ENCODE measurements around the gene CD9.

CD9 gene

DNA sequence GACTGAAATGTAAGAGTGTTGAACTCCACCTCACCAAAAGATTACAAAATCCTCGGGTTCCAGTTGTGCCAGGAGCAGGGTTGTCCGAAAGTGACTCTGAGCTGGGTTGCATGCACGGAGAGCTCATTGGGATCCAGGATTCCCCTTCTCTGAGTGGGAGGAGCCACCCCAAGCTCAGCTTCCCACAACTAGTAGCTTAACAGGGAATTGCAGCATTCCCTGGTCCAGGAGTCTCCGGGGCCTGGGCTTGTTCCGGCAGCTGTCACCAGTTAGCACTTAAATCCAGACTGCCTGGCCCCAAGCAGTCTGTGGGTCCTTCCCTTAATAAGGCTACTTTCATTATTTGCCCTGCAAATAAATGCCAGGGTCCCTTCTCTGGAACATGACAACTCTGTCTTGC is 50.1 kb downstream of the CD9 start:
- no peak for DNase-seq

DNA sequence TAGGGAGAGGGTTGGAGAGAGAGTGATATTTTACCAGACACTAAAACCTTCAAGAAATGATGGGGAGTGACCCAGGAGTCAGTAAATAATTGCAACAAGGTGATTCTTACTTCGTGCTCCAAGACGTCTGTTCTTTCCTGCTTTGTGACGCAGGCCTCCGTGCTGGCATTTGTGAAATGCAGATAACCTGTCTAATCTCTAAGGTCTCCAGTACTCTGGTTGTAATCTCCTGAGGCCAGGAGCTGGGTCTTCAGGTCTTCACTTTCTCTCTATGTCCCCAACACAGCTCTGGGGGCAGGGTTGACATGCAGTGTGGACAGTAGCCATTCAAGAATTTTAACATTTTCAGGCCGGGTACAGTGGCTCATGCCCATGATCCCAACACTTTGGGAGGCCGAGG is 53.1 kb downstream of the CD9 start:
- no peak for DNase-seq

DNA sequence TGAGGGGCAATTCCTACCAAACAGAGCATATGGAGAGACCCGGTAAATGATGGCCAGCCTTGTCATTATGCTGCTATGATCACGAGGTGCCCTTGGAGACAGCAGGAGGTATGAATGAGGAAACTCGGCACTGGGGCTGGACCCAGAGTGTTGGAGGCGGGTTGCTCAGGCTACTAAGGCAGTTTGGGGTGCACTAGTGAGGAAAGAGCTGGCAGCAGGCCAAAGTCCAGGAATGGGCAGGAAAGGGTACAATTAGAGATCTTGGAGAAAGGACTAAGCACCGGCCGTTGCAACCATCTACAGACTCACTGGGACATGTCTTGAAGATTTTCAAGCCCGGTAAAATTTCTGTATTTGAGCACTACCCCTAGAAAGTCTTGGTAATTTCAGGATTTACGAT is 54.3 kb downstream of the CD9 start:
- no peak for DNase-seq

DNA sequence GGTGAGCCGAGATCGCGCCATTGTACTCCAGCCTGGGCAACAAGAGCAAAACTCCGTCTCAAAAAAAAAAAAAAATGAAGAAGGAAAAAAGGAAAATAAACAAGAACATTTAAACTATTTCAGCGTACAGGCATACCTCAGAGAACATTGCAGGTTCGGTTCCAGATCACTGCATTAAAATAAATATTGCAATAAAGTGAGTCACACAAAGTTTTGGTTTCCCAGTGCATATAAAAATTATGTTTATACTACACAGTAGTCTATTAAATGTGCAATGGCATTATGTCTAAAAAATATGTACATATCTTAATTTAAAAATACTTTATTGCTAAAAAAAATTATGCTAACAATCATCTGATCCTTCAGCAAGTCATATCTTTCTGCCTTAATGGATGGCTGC is 56.8 kb downstream of the CD9 start:
- DNase-seq, result no peak

DNA sequence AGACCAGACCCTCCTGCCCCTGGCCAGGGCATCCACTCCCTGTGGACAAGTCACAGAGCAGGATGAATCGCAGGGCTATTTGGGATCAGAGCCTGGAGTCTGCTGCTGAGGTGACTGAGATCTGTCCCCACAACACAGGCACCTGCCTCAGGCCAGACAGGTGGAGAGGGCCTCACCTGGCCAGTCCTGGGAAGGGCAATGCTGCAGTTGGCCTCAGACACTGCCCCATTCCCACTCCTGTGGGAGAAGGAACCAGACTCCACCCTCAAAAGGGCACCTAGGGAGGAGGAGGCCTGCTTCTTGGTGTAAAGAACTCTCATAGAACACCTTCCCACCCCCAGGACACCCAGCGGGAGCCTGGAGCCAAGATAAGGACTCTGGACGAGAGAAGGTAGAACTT is 62.0 kb downstream of the CD9 start:
- no peak for DNase-seq

DNA sequence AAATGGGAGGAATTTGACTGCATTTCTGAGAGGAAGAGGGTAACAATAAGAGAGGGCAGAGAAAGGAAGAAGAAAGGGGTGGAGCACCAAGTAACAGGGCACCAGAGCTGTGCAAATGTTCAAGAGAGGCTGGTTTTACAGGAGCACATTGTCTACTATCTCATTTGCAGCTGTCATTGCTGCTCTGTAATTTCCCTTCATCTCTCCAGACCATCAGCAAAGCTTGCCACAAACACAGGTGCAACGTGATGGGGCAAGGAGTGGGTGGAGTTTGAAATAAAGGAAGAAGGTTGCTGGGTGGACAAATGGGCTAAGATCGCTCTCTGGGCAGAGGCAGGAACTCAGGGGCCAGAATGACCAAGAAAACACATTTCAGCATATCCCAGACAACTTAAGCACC is 62.4 kb downstream of the CD9 start:
- no peak for DNase-seq

DNA sequence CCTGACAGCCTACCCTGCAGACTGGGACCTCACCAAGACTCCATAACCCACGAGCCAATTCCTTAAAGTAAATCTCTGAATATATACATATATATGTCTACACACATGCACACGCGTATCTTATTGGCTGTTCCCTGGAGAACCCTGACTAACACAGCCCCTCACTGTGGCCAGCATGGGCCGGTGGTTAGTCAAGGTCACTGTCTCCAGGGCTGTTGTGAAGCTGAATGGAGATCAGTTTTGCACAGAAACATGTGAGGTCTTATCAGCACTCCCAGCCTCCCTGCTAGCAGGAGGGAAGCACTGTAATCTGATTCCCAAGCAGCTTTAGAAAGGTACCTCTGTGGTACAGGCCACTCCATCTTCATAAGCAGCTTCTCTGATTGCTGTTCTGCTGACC is 63.7 kb downstream of the CD9 start:
- no peak for DNase-seq

DNA sequence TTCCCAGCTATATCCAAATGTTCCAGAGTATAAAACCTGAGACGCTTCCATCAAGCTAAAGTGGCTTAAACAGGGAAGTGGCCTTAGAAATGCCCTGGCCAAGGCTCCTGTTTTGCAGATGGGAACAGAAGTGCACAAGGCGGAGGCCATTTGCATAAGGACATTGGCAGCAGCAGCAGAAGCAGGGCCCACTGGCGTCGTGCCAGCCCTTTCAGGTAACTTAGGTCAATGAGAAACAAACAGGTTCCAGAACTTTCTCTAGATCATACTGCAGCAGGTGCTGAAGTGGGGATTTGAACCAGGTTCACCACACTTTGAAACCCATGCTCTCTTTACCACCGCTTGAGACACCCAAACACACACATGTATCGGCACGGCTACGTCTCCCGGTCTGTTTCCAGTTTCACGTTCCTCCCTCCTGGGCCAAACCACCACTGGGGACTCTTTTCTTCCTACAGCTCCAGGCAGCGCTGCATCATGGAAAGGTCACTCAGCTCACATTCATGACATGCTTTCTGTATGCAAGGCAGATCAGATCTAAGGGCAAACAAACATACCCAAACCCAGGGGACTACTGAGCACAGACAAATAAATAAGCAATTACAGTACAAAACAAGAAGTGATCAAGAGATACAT is 64.3 kb downstream of the CD9 start:
- DNase-seq, result no peak

DNA sequence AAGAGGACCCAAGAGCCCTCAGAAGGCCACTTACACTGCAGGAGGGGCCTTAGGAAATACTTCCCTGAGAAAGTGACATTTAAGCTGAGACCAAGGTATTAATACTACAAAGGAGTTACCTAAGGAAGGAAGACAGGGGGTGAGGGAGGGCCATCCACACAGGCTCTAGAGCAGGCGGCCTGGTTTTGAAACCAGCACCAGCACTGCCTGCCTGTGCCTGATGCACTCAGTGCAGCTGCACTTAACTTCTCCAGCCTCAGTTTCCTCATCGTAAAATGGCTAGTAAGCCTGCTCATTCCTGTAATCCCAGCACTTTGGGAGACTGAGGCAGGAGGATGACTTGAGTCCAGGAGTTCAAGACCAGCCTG is 64.8 kb downstream of the CD9 start:
- no peak for DNase-seq

DNA sequence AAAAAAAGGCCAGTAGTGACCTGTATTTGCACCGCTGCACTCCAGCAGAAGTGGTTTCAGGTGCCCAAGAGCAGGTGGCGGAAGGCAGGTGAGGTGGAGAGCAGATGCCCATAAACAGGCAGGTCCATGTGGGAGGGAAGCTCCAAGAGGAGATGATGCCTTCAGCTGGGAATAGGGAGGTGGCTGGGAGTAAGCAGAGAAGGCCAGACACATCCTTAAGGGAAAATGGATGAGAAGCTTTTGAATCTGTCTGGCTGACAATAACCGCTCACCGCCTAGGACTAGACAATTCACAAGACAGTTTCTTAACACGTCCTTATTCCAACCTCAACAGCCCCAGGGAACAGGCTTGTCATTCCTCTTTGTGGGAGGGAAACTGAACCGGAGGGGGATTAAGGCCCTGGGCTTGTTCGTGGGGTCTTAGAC is 66.4 kb downstream of the CD9 start:
- no peak for DNase-seq

DNA sequence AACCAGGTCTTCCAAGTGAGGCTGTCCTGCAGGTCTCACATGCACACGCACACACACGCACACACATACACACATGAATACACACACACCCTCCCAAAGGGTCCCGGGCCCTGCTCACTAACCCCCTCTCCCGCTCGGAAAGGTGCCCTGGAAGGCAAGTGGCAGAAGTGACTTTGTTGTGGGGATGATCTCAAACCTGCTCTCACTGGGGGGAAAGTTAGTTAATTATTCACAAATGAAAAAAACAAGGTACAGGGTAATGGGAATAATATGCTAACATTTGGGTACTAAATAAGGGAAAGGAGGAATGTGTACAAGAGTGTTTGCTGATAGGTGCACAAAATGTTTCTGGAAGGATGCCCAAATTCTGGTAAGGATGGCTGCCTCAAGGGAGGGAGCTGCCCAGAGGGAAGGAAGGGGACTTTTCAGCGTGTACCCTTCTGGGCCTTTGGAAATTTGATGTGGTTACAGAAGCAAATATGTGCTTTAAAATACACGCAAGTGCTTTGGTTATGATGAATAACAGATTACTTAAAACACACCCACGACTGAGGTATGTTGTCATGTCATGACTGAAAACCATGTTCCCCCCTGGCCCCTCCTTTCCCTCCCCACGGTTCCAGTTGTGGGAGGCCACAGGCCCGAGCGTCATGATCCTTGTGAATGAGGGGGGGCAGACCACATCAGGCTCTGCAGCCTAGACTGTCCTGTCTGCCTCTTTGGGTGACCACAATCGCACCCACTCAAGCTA is 66.9 kb downstream of the CD9 start:
- no peak for DNase-seq

DNA sequence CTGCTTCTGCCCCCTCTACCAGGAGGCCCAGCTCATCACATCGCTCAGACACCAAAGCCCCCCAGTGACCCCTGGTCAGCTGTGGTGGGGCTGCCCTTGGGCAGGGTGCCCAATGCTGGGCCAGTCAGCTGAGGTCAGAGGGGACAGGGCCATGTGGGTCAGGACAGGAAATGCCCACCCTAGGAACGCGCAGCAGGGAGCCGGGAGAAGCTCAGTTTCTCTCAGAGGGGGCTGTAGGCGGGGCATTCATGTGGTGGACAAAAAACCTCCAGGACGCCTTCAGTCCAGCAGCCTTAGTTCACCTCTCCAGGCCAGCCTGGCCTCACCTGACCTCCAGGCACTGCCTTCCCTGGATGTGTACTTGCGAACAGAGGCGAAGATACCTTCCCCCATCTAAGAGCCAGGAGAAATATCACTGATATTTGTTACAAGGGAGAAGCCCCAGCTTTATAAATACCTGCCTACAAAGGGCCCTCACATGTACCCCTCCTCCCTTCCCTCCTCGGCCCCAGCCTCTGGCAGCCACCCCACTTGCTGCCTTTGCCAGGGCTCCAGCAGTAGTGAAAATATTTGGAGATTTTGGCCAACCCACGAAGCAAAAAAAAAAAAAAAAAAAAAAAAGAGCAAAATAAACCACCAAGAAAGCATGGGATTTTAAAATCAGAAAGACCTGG is 68.4 kb downstream of the CD9 start:
- DNase-seq, result no peak

DNA sequence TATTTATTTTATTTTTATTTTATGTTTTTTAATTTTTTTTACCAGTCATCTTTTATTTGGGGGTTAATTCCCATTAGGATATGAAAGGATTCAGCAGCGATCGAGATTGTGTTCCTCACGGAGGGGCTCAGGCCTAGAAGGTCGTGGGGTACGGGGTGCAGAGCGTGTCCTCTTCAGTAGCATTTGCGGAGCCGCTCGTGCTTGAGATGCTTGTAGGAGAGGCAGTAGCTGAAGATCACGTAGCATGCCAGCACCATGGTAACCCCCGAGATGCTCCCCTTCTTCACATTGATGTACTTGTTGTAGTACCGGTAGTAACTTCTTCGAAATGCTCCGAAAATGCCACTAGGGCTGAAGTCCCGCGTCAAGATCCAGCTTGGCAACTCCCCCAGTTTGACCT is 69.8 kb downstream of the CD9 start:
- no peak for DNase-seq

DNA sequence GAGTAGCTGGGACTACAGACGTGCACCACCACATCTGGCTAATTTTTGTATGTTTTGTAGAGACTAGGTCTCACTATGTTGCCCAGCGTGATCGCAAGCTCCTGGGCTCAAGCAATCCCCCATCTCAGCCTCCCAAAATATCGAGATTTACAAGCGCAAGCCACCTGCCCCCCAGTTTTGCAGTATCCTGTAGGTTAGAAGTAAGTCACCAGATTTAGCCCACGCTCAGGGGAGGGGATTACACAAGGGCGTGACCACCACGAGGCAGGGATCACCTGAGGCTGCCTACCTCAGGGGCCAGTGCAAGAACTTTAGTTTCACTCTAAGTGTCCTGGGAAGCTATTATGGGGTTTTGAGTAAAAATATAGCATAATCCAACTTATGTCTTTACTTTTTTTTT is 71.1 kb downstream of the CD9 start:
- no peak for DNase-seq

DNA sequence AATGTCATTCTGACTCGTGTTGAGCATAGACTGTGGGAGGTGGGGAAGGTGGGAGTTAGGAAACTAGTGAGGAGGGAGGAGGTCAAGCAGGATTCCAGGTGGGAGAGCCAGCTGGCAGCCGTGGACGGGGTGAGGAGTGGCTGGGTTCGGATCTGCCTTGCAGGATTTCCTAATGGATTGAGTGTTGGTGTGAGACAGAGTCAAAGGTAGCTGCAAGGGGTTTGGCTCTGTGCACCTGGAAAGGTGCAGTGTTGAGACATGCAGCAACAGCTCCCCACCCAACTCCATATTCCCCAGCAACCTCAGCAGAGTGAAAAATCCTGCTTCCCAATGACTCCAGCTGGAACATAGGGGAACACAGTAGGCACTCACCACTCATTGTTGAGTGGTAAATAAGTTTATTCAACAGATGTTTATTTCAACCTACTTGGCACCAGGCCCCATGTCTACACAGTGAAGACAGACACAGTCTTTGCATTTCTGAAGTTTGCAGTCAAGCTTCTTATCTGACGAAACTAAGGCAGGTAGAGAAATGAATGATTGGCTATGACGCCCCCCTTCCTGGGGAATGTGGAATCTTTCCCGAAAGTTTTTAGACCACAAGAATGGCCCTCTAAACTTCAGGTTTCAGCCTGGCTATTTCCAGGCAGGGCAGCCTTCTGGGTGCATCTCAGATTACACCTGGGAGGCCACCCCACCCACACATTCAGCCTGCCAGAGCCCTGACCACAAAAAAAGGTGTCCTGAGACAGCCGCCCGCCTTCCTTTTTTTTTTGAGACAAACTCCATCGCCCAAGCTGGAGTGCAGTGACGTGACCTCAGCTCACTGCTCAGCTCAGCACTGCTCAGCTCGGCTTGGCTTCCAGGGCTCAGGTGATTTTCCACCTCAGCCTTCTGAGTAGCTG is 72.4 kb downstream of the CD9 start:
- DNase-seq, result no peak

DNA sequence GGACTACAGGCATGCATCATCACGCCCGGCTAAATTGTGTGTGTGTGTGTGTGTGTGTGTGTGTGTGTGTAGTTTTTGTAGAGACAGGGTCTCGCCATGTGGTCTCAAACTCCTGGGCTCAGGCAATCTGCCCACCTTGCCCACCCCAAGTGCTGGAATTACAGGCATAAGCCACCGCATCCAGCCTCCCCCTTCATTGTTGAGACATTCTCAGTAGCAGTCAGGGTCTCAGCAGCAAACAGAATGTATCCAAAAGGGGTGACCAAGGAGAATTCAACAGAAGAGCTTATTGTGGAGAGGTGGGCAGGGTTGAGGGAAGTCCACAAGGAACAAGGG is 73.0 kb downstream of the CD9 start:
- no peak for DNase-seq

DNA sequence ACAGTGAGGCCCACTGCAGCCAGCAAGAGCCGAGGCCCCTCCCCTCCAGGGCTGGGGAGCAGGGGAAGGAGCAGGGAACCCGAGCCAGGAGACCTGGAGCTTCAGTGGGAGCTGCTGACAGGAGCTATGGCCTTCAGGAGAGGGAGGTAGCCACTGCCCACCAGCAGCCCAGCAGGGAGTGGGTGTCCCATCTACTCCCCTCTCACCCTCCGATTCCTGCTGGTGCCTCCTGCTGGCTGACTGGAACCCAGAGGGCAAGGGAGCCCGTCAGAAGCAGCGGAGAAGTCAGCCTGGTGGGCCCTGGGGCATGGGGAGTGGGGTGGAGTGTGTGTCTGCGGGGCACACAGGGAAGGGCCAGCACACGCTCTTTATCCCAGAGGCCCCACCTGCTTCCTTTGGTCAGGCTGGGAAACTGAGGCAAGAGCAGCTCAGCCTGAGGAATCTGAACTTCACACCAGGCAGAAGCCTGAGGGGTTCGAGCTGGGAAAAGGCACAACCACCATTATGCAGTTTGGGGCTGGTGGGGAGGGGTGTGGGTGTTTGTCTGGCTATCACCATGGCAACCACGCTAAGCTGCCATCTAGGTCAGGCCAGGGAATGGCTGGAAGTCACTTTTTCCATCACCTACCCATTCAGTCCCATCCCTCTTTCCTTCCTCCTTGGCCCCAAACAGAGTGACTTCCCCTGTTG is 73.5 kb downstream of the CD9 start:
- no peak for DNase-seq

DNA sequence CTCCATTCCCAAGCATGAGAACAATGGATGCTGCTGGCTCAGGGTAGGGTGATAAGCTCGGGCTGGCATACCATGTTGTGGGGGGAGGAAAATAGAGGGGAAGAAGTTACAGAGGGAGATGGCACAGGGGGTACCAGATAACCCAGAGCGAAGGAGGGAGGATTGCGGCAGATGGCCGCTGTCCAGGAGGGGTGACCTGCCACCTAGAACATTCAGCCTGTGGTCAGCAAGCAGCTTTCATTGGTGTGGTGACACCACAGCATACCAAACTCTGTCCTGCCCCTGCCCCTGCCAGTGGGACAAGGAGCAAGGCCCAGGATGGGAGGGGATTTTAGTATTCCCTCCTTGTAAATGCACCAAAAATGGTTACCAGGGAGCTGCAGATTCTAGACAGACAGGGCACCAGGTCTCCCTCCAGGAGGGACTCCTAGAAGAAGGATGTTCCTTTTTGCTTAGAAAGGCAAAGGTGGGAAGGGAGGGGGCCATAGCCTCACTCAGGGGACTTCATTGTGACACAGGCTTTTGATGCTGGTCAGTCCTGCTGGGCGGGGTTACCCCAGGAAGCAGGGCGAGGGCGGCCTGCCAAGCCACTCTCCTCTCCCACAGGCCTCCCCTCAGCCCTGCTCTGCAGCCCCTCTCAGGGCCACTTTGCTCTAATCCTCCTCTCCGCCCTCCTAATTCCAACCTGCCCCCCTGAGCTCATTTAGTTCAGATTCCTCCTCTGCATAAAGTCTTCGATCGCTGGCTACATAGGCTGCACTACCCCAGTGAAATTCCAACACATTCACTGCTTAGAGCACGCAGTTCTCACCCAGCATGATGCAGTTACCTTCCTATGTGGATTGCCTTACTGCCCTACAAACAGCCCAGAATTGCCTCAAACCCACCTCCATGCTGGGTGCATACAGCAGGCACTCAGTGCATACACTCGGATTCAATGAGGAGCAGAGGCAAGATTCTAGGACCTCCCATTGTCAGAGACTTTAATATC is 74.3 kb downstream of the CD9 start:
- DNase-seq, result no peak

DNA sequence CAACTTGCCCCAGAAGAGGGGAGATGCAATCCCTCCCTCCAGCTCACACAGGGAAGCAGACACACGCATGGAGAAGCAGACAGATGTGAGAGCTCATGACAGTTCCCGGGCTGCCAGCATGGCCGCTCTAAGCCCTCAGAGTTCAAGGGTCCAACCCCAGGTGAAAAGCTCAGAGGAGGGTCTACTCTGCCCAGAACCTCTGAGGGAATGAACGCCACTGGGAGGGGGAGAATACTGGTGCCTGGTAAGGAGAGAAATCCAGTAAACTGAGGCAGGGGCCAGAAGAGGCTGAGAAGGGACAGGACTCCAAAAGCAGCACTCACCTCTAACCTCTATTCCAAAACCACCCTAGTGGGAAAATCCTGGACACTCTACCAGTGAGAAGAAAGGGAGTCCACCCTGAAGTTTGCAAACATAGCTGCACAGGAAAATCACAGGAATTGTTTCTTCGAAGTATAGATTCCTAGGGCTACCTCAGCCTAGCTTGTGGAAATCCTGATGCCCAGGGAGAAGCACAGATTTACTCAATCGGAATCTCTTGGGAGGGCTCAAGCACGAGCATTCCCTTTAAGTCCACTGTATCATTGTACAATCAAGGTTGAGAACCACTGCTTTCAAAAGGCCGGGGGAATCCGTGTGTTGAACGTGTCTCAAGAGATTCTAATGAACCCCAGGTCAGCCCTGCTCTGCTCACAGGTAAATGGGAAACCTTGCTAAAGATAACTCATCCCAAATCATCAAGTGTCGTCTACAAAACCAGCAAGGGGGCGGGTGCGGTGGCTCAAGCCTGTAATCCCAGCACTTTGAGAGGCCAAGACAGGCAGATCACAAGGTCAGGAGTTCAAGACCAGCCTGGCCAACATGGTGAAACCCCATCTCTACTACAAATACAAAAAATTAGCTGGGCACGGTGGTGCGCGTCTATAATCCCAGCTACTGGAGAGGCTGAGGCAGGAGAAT is 76.0 kb downstream of the CD9 start:
- DNase-seq, result no peak

DNA sequence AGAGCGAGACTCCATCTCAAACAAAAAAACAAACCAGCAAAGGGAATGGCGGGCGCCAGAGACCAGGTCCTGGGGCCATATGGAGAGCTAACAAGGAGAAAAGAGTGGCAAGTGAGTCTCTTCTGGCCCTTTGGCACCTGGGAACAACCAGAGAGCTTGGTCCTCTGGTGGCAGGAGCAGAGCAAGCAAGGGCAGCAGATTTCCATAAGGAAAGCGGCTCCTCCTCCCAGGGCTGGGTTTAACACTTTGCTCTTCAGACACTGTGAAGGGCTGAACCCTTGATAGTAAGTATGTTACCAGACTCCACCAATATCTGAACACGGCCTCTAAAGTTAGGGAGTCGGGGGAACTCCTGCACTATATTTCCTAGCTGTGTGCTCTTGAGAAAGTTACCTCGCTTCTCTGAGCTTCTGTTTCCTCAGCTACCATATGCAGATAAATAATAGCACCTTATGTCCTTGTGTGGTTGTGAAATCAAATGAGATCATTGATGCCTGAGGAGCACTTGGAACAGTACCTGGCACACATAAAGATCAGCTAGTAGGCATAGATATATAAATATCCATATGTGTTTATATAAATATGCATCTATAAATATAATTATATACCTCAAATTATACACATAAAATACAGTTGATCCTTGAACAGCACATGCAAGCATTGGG is 76.9 kb downstream of the CD9 start:
- no peak for DNase-seq
